CD14-positive monocyte (primary cell): ENCODE data around the gene UTP11. TPM values are rescaled to one million over a fixed set of nuclear protein-coding genes. Genes with fewer than 3 reads are reported as not detected.

Source experiments
- DNase-seq, 3 donors: peaks; one replicate each; pipeline ENCODE4 v3.0.0-alpha.2; 2011 to 2022
- H2AFZ ChIP-seq: 2 replicates; pipeline ENCODE4 v1.6.0; 2012; ENCODE audit warnings: mild to moderate bottlenecking, low read depth, low read length, inconsistent platforms; ENCODE audit not compliant: insufficient read depth, poor library complexity, severe bottlenecking
- H3K27ac ChIP-seq, 2 donors: 1 replicate in 1 of 2; 2 replicates in 1 of 2; pipeline ENCODE4 v1.5.1; 2012 to 2013; ENCODE audit warnings: low read length in 2 of 2, control low read depth in 1 of 2, inconsistent platforms in 1 of 2, low read depth in 1 of 2, mild to moderate bottlenecking in 1 of 2
- H3K27me3 ChIP-seq, 2 donors: one replicate each; pipeline versions ENCODE4 v1.6.0 to v1.6.1; 2011 to 2013; ENCODE audit warnings: low read length in 2 of 2; ENCODE audit not compliant: control insufficient read depth in 2 of 2, insufficient read depth in 2 of 2
- H3K36me3 ChIP-seq, 2 donors: replicated peaks in 1 of 2; 1 replicate in 1 of 2; 2 replicates in 1 of 2; pipeline versions ENCODE4 v1.5.1 to v1.6.1; 2012 to 2013; ENCODE audit warnings: low read length in 2 of 2, control low read depth in 1 of 2, inconsistent platforms in 1 of 2, mild to moderate bottlenecking in 1 of 2; ENCODE audit not compliant: insufficient read depth in 2 of 2, control insufficient read depth in 1 of 2
- H3K4me1 ChIP-seq, 2 donors: 1 replicate in 1 of 2; 2 replicates in 1 of 2; pipeline versions ENCODE4 v1.5.1 to v1.6.1; 2012 to 2013; ENCODE audit warnings: low read length in 2 of 2, control low read depth in 1 of 2, inconsistent platforms in 1 of 2, mild to moderate bottlenecking in 1 of 2, moderate library complexity in 1 of 2; ENCODE audit not compliant: insufficient read depth in 2 of 2, control insufficient read depth in 1 of 2
- H3K4me2 ChIP-seq: replicated peaks from 2 replicates; pipeline ENCODE3; 2012; ENCODE audit warnings: low read length, moderate library complexity, mild to moderate bottlenecking; ENCODE audit not compliant: poor library complexity, severe bottlenecking; ENCODE audit errors: extremely low read depth
- H3K4me3 ChIP-seq, 3 experiments: fragments of 200-600 bp in 1 of 3; sonication (generic) in 1 of 3; replicated peaks in 1 of 3; 1 replicate in 2 of 3; 2 replicates in 1 of 3; pipeline ENCODE4 v1.5.1; 2011 to 2013; ENCODE audit warnings: low read length in 3 of 3, mild to moderate bottlenecking in 3 of 3, control low read depth in 2 of 3, low read depth in 2 of 3, inconsistent platforms in 1 of 3, moderate library complexity in 1 of 3
- H3K79me2 ChIP-seq: 2 replicates; pipeline ENCODE4 v1.6.0; 2012; ENCODE audit warnings: mild to moderate bottlenecking, control low read depth, inconsistent platforms, low read length, moderate library complexity; ENCODE audit not compliant: insufficient read depth
- H3K9ac ChIP-seq: 2 replicates; pipeline ENCODE4 v1.6.0; 2017; ENCODE audit warnings: low read length, mild to moderate bottlenecking; ENCODE audit not compliant: insufficient read depth, poor library complexity, severe bottlenecking
- H3K9me3 ChIP-seq, 2 donors: replicated peaks in 1 of 2; 1 replicate in 1 of 2; 2 replicates in 1 of 2; pipeline versions ENCODE4 v1.5.1 to v1.6.1; 2012 to 2013; ENCODE audit warnings: low read length in 2 of 2, control low read depth in 1 of 2; ENCODE audit not compliant: control insufficient read depth in 1 of 2, insufficient read depth in 1 of 2
- H4K20me1 ChIP-seq: 2 replicates; pipeline ENCODE4 v1.6.0; 2012; ENCODE audit warnings: mild to moderate bottlenecking, low read length, control low read depth, moderate library complexity; ENCODE audit not compliant: insufficient read depth
- H3K27ac Mint-ChIP-seq, 7 donors: one replicate each; pipeline ENCODE4 v1.8.0; 2020; ENCODE audit warnings: mild to moderate bottlenecking in 7 of 7, mixed read lengths in 7 of 7, moderate library complexity in 6 of 7, inconsistent platforms in 2 of 7
- H3K27me3 Mint-ChIP-seq, 3 donors: one replicate each; pipeline ENCODE4 v1.8.0; 2021 to 2022; ENCODE audit warnings: low read depth in 3 of 3, mild to moderate bottlenecking in 3 of 3, mixed read lengths in 3 of 3, moderate library complexity in 3 of 3, inconsistent platforms in 1 of 3
- H3K36me3 Mint-ChIP-seq, 2 donors: one replicate each; pipeline ENCODE4 v1.8.0; 2020; ENCODE audit warnings: mixed read lengths in 2 of 2, inconsistent platforms in 1 of 2, mild to moderate bottlenecking in 1 of 2
- H3K4me1 Mint-ChIP-seq: one replicate; pipeline ENCODE4 v1.8.0; 2020; ENCODE audit warnings: mild to moderate bottlenecking, mixed read lengths
- H3K4me3 Mint-ChIP-seq, 2 donors: one replicate each; pipeline ENCODE4 v1.8.0; 2020; ENCODE audit warnings: mild to moderate bottlenecking in 2 of 2, mixed read lengths in 2 of 2, moderate library complexity in 1 of 2
- H3K9me3 Mint-ChIP-seq, 7 donors: one replicate each; pipeline ENCODE4 v1.8.0; 2020 to 2022; ENCODE audit warnings: mixed read lengths in 7 of 7, mild to moderate bottlenecking in 6 of 7, moderate library complexity in 6 of 7, inconsistent platforms in 2 of 7
- CTCF ChIP-seq: fragments of 200-600 bp; IDR thresholded peaks from one replicate; pipeline ENCODE4 v1.8.0; 2022; ENCODE audit warnings: antibody characterized with exemption, mild to moderate bottlenecking
- WGBS: methylation state at CpG from one replicate; pipeline ENCODE4 v1.1.5; 2013; ENCODE audit warnings: missing lambda C conversion rate; ENCODE audit not compliant: insufficient coverage; 5-methylcytosine and 5-hydroxymethylcytosine counted together
- intact Hi-C, 2 donors: fragments of 100-400 bp; cut with micrococcal nuclease; formaldehyde crosslinking; loops; one replicate each; pipeline versions ENCODE4 v1.15.0 to v1.15.1; 2023
- polyA plus RNA-seq, 3 donors: library from polyadenylated mRNA; depleted of rRNA in 1 of 3; unstranded in 2 of 3; stranded (reverse) in 1 of 3; fragments of 300-500 nt in 2 of 3; fragments of >200 nt in 1 of 3; fragmentation: Illumina TruSeq in 2 of 3; gene quantifications; 1 replicate in 2 of 3; 2 replicates in 1 of 3; pipeline ENCODE4 v1.2.3, GENCODE V29; 2012 to 2021

UTP11 gene
- polyA plus RNA-seq, 3 donors = 10.9 to 26.0 (median 20.5) TPM

DNA sequence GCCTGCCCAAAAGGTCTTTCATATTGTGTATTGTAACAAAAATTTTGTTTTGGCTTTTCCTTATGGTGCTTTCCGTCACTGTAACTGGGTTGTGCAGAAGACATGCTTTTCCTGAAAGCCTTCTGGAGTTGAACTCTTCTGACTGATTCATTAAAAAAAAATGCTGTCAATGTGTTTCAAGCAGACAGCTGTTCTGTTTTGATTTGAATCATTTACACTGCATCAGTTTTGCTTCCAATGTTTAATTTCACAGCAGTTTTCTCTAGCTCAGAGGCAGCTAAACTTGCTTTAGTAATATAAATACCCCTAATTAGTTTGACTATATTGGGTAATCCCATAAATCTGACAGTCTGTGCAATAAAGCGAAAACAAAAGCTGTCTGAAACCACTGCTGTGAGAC lies 7.9 kb downstream of the UTP11 start:
- H3K79me2 ChIP-seq = peaks cover 25% of the 10 kb centered on the region
- H3K4me3 Mint-ChIP-seq = no peak overlapping the region
- no peaks in the 10 kb centered on the region for H3K4me1 ChIP-seq
- peaks cover 0 to 2% (median 0%) of the 10 kb centered on the region in 7 donors for H3K9me3 Mint-ChIP-seq
- no peaks in the 10 kb centered on the region for H3K4me1 Mint-ChIP-seq
- H3K4me3 ChIP-seq = no peak overlapping the region
- peaks cover 80 to 92% of the 10 kb centered on the region in 2 donors for H3K36me3 Mint-ChIP-seq
- intact Hi-C loops = loop anchor here (5.0 to 10.0 kb wide), 2 partner anchors 38 to 814 kb away; no protein-coding TSS in a partner anchor
- 100% methylated on average over 1 of the region's 2 CpGs for WGBS
- no peak for DNase-seq
- peaks cover 88 to 99% of the 10 kb centered on the region in 2 donors for H3K36me3 ChIP-seq
- H3K9me3 ChIP-seq = no peaks in the 10 kb centered on the region
- peaks cover 10% of the 10 kb centered on the region for H4K20me1 ChIP-seq
- H3K27ac Mint-ChIP-seq = peak overlapping the region in 1 of 7 donors; percentile 15
- H3K27ac ChIP-seq = no peak overlapping the region
- no peak overlapping the region for H3K4me2 ChIP-seq
- TF ChIP-seq CTCF = no peak
- H3K9ac ChIP-seq = no peak overlapping the region
- H2AFZ ChIP-seq = no peak overlapping the region
- no peaks in the 10 kb centered on the region for H3K27me3 Mint-ChIP-seq
- H3K27me3 ChIP-seq = no peaks in the 10 kb centered on the region

DNA sequence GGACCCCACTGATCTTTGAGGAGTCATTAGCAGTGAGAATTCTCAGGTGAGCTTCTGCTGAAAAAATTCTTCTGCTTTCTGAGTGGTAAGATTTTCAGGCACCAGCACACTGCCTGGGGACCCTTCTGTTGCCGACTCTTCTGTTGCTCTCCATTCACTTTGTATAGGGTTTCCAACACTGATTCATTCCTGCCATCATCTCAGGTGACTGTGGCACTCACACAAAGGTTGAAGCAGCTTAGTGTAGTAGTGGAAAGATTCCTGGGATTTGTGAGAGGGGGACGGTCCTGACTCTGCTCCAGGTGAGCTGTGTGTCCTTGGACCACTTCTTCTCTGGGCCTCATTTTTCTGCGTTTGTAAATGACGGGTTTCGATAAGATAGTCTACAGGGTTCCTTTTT lies 9.4 kb downstream of the UTP11 start:
- no peak overlapping the region for H3K27ac ChIP-seq
- no peaks in the 10 kb centered on the region for H3K27me3 ChIP-seq
- H4K20me1 ChIP-seq = no peaks in the 10 kb centered on the region
- Mint-ChIP-seq H3K4me1 (peaks cover 11% of the 10 kb centered on the region), H3K4me3 (no peak overlapping the region), H3K9me3 (peaks cover 0 to 2% (median 0%) of the 10 kb centered on the region in 7 donors), H3K27me3 (no peaks in the 10 kb centered on the region), H3K27ac (no peak overlapping the region), H3K36me3 (peaks cover 79 to 98% of the 10 kb centered on the region in 2 donors)
- intact Hi-C loops = loop anchor here (5.0 to 10.0 kb wide), 2 partner anchors 40 to 813 kb away; no protein-coding TSS in a partner anchor
- 100% methylated on average over 1 of the region's 5 CpGs for WGBS
- H3K9me3 ChIP-seq = no peaks in the 10 kb centered on the region
- H3K4me1 ChIP-seq = no peaks in the 10 kb centered on the region
- TF ChIP-seq CTCF = no peak
- H3K4me3 ChIP-seq = no peak overlapping the region
- H3K4me2 ChIP-seq = no peak overlapping the region
- H2AFZ ChIP-seq = no peak overlapping the region
- no peak for DNase-seq
- peaks cover 82 to 97% of the 10 kb centered on the region in 2 donors for H3K36me3 ChIP-seq
- no peak overlapping the region for H3K9ac ChIP-seq
- peaks cover 9% of the 10 kb centered on the region for H3K79me2 ChIP-seq
